Urinary bladder (tissue), 4 donors: ENCODE results near the gene PCYT1A. TPM values are rescaled to one million over a fixed set of nuclear protein-coding genes. Genes with fewer than 3 reads are reported as not detected.

Source experiments
- DNase-seq: peaks from one replicate; pipeline ENCODE4 v3.0.0-alpha.2; 2015; ENCODE audit errors: extremely low spot score
- H3K27ac ChIP-seq: one replicate; pipeline ENCODE4 v1.5.1; 2013; ENCODE audit warnings: low read depth, mild to moderate bottlenecking, moderate library complexity
- H3K36me3 ChIP-seq: one replicate; pipeline ENCODE4 v1.6.1; 2013; ENCODE audit warnings: mild to moderate bottlenecking, moderate library complexity; ENCODE audit not compliant: insufficient read depth
- H3K4me1 ChIP-seq: one replicate; pipeline ENCODE4 v1.6.1; 2013; ENCODE audit warnings: mild to moderate bottlenecking, moderate library complexity; ENCODE audit not compliant: insufficient read depth
- H3K4me3 ChIP-seq: one replicate; pipeline ENCODE4 v1.5.1; 2013; ENCODE audit warnings: low read depth, low read length
- WGBS: extraction: QIAGEN DNeasy Blood & Tissue Kit; methylation state at CpG from one replicate; pipeline ENCODE4 v1.1.7; 2013; 5-methylcytosine and 5-hydroxymethylcytosine counted together
- polyA plus RNA-seq: library from polyadenylated mRNA; stranded (reverse); fragments of 200-250 nt; gene quantifications from one replicate; pipeline ENCODE4 v1.2.3, GENCODE V29; 2013
- total RNA-seq: library from RNA; depleted of rRNA; stranded (reverse); fragments of >200 nt; gene quantifications from one replicate; pipeline ENCODE4 v1.2.3, GENCODE V29; 2014
- donor health status: healthy with polysubstance abuse.
- donor health status: healthy.

PCYT1A gene
- total RNA-seq (43.0 TPM), polyA plus RNA-seq (33.2 TPM)

GRCh38 chr3:196287440-196288140, at the start of gene PCYT1A:
PCYT1A (minus strand) TSS chr3:196287726; CDS start chr3:196270531, 17,195 bp downstream.
- H3K4me3 ChIP-seq: peak within 1 kb of the TSS; percentile 67
- peak; percentile 92 for DNase-seq
- H3K27ac ChIP-seq: peak within 1 kb of the TSS; percentile 94
- no peaks in the 10 kb centered on the region for H3K4me1 ChIP-seq
- under 1% methylated on average over 55 of the region's 55 CpGs for WGBS
- no peaks in the 10 kb centered on the region for H3K36me3 ChIP-seq

- no peaks in the 10 kb centered on the region for H3K36me3 ChIP-seq
- no peak for DNase-seq
- WGBS: 81% methylated on average over 17 of the region's 17 CpGs
- H3K4me3 ChIP-seq: no peak overlapping the region
- no peaks in the 10 kb centered on the region for H3K4me1 ChIP-seq
- H3K27ac ChIP-seq: no peak overlapping the region
These were observed 49.0 kb upstream of the PCYT1A start for GRCh38 chr3:196336319-196337145.

- no peak overlapping the region for H3K4me3 ChIP-seq
- H3K27ac ChIP-seq: no peak overlapping the region
- WGBS: 68% methylated on average over 12 of the region's 12 CpGs
- DNase-seq: no peak
- no peaks in the 10 kb centered on the region for H3K4me1 ChIP-seq
- H3K36me3 ChIP-seq: no peaks in the 10 kb centered on the region
These were observed 48.0 kb upstream of the PCYT1A start for GRCh38 chr3:196335503-196335948.

GRCh38 chr3:196334982-196335381, 47.5 kb upstream of the PCYT1A start:
- 33% methylated on average over 1 of the region's 1 CpG for WGBS
- DNase-seq: no peak
- no peak overlapping the region for H3K4me3 ChIP-seq
- H3K36me3 ChIP-seq: no peaks in the 10 kb centered on the region
- no peak overlapping the region for H3K27ac ChIP-seq
- H3K4me1 ChIP-seq: no peaks in the 10 kb centered on the region

GRCh38 chr3:196332168-196332567, 44.6 kb upstream of the PCYT1A start:
- H3K4me3 ChIP-seq: no peak overlapping the region
- 72% methylated on average over 8 of the region's 8 CpGs for WGBS

GRCh38 chr3:196327405-196327804, 39.9 kb upstream of the PCYT1A start:
- H3K4me3 ChIP-seq: no peak overlapping the region
- no peaks in the 10 kb centered on the region for H3K36me3 ChIP-seq
- DNase-seq: no peak
- 18% methylated on average over 6 of the region's 6 CpGs for WGBS
- no peaks in the 10 kb centered on the region for H3K4me1 ChIP-seq
- no peak overlapping the region for H3K27ac ChIP-seq

More at GRCh38 chr3:196332168-196332567, 44.6 kb upstream of the PCYT1A start:
- Histone ChIP-seq H3K27ac (no peak overlapping the region), H3K4me1 (no peaks in the 10 kb centered on the region), H3K36me3 (no peaks in the 10 kb centered on the region)
- no peak for DNase-seq

- WGBS: 80% methylated on average over 9 of the region's 9 CpGs
- Histone ChIP-seq H3K4me3 (no peak overlapping the region), H3K4me1 (no peaks in the 10 kb centered on the region), H3K27ac (no peak overlapping the region), H3K36me3 (no peaks in the 10 kb centered on the region)
- no peak for DNase-seq
These were observed 39.4 kb upstream of the PCYT1A start for GRCh38 chr3:196326936-196327335.

GRCh38 chr3:196323691-196324090, 36.2 kb upstream of the PCYT1A start:
- Histone ChIP-seq H3K27ac (no peak overlapping the region), H3K36me3 (no peaks in the 10 kb centered on the region), H3K4me1 (no peaks in the 10 kb centered on the region), H3K4me3 (no peak overlapping the region)
- DNase-seq: no peak
- 37% methylated on average over 11 of the region's 11 CpGs for WGBS

- WGBS: 93% methylated on average over 4 of the region's 4 CpGs
- H3K36me3 ChIP-seq: no peaks in the 10 kb centered on the region
- no peak overlapping the region for H3K4me3 ChIP-seq
- DNase-seq: no peak
- no peak overlapping the region for H3K27ac ChIP-seq
- no peaks in the 10 kb centered on the region for H3K4me1 ChIP-seq
These were observed 35.5 kb upstream of the PCYT1A start for GRCh38 chr3:196323016-196323415.

GRCh38 chr3:196321162-196321561, 33.6 kb upstream of the PCYT1A start:
- H3K36me3 ChIP-seq: no peaks in the 10 kb centered on the region
- no peak overlapping the region for H3K4me3 ChIP-seq
- WGBS: 80% methylated on average over 11 of the region's 11 CpGs
- no peak overlapping the region for H3K27ac ChIP-seq
- no peak for DNase-seq
- H3K4me1 ChIP-seq: no peaks in the 10 kb centered on the region

GRCh38 chr3:196320137-196320536, 32.6 kb upstream of the PCYT1A start:
- H3K27ac ChIP-seq: no peak overlapping the region
- no peak for DNase-seq
- no peaks in the 10 kb centered on the region for H3K36me3 ChIP-seq
- 72% methylated on average over 3 of the region's 3 CpGs for WGBS
- H3K4me1 ChIP-seq: no peaks in the 10 kb centered on the region
- no peak overlapping the region for H3K4me3 ChIP-seq

GRCh38 chr3:196317687-196318467, 30.4 kb upstream of the PCYT1A start, which contains the start of gene DYNLT2B:
DYNLT2B (minus strand) TSS chr3:196318240; CDS start chr3:196318152, 88 bp downstream.
- H3K4me1 ChIP-seq: no peaks in the 10 kb centered on the region
- H3K27ac ChIP-seq: peak within 1 kb of the TSS; percentile 86
- peak; percentile 67 for DNase-seq
- H3K4me3 ChIP-seq: peak within 1 kb of the TSS; percentile 79
- under 1% methylated on average over 92 of the region's 92 CpGs for WGBS
- H3K36me3 ChIP-seq: no peaks in the 10 kb centered on the region
